Keratinocyte (primary cell): ENCODE data around the gene LPAR3.

Source experiments
- EZH2 ChIP-seq: IDR thresholded peaks from one replicate; pipeline ENCODE4 v1.6.1; 2012; ENCODE audit warnings: inconsistent platforms, mild to moderate bottlenecking, low read length, moderate library complexity
- TF ChIP-seq, protein P1 (sequence below), 3 experiments: IDR thresholded peaks in 1 of 3; conservative IDR thresholded peaks in 1 of 3; optimal IDR thresholded peaks in 1 of 3; 2 replicates in 2 of 3; 3 replicates in 1 of 3; pipeline versions ENCODE3 to v1.5.1; 2011; ENCODE audit warnings: low read length in 3 of 3, mild to moderate bottlenecking in 3 of 3, moderate library complexity in 2 of 3, control low read depth in 1 of 3, inconsistent platforms in 1 of 3; ENCODE audit not compliant: insufficient read depth in 2 of 3; ENCODE audit errors: extremely low read depth in 1 of 3

DNA sequence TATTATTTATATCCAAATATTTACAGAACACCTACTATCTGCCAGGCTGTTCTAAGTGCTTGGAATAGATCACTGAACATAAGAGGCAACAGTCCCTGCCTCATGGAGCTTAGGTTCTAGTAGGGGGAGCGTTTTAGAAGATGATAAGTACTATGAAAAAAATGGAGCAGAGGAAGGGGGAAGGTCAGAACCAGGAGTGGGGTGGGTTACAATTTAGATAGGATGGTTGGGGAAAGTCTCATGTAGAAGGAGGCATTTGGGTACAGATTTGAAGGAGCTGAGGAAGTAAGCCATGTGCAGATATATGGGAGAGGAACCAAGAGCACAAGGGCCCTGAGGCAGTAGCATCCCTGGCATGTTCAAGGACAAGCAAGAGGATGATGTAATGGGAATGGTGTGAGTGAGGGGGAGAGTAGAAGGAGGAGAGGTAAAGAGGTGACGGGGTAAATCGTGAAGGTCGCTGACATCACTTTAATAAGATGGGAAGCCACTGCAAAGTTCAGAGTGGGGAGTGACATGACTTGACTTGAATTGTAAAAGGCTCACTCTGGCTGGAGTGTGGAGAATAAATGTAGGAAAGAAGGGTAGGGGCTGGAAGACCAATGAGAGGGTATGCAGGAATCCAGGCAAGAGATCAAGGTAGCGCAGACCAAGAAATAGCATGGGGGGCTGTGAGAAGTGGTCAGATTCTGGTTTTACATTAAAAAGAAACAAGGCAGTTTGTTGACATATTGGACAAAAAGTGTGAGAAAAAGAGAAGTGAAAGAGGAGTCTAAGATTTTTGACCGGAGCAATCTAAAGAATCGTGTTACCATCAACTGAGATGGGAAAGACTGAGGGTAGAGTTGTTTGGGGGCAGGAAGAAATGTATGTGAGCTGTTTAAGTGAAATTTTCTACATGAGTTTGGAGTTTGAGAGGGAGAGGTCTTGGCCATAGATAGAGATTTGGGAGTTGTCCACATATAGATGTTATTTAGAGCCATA lies 92.6 kb downstream of the LPAR3 start:
- TF ChIP-seq, protein P1, sequence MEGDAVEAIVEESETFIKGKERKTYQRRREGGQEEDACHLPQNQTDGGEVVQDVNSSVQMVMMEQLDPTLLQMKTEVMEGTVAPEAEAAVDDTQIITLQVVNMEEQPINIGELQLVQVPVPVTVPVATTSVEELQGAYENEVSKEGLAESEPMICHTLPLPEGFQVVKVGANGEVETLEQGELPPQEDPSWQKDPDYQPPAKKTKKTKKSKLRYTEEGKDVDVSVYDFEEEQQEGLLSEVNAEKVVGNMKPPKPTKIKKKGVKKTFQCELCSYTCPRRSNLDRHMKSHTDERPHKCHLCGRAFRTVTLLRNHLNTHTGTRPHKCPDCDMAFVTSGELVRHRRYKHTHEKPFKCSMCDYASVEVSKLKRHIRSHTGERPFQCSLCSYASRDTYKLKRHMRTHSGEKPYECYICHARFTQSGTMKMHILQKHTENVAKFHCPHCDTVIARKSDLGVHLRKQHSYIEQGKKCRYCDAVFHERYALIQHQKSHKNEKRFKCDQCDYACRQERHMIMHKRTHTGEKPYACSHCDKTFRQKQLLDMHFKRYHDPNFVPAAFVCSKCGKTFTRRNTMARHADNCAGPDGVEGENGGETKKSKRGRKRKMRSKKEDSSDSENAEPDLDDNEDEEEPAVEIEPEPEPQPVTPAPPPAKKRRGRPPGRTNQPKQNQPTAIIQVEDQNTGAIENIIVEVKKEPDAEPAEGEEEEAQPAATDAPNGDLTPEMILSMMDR (optimal IDR thresholded peaks at IDR 0.05 in 1 of 3, IDR thresholded peaks at IDR 0.05 in 1 of 3, conservative IDR thresholded peaks at IDR 0.05 in 1 of 3; ENCODE audit: extremely low read depth in 1 of 3, insufficient read depth in 2 of 3, low read length in 3 of 3), result no peak
- no peak for TF ChIP-seq EZH2
